Activated T-cell treated with anti-CD3 and anti-CD28 coated beads for 1 hour (primary cell): ENCODE measurements around the gene TSPEAR.
"Not testable (repeated sequence)": the region's sequence is repeated elsewhere in the genome, so short reads cannot be mapped to it uniquely, and the experiment has no call there.

Experiments
- DNase-seq: peaks from one replicate; pipeline ENCODE4 v3.0.0-alpha.2; 2020; ENCODE audit warnings: low read depth

TSPEAR gene

GRCh38 chr21:44650973-44651675, 60.2 kb downstream of the TSPEAR start:
- DNase-seq = no peak

GRCh38 chr21:44650265-44650972, 61.0 kb downstream of the TSPEAR start:
- no peak for DNase-seq

- no peak for DNase-seq
These were observed 61.8 kb downstream of the TSPEAR start for GRCh38 chr21:44649521-44650100.

- no peak for DNase-seq
These were observed 62.6 kb downstream of the TSPEAR start for GRCh38 chr21:44648557-44649311.

GRCh38 chr21:44647222-44647552, 64.2 kb downstream of the TSPEAR start:
- DNase-seq = no peak

GRCh38 chr21:44646366-44647221, 64.8 kb downstream of the TSPEAR start, which contains the start of gene KRTAP10-11:
Gene KRTAP10-11 (plus strand): TSS chr21:44646414. CDS start chr21:44646459, 45 bp downstream.
- not testable (repeated sequence) for DNase-seq

- no peak for DNase-seq
These were observed 66.5 kb downstream of the TSPEAR start for GRCh38 chr21:44644878-44645277.

- DNase-seq = no peak
These were observed 67.5 kb downstream of the TSPEAR start for GRCh38 chr21:44643741-44644310.

- no peak for DNase-seq
These were observed 70.6 kb downstream of the TSPEAR start for GRCh38 chr21:44640761-44641160.

GRCh38 chr21:44639331-44639655, 72.1 kb downstream of the TSPEAR start:
- DNase-seq = no peak

- DNase-seq = not testable (repeated sequence)
These were observed 72.7 kb downstream of the TSPEAR start for GRCh38 chr21:44638506-44639330.

GRCh38 chr21:44637851-44638348, 73.5 kb downstream of the TSPEAR start:
- DNase-seq = not testable (repeated sequence)

GRCh38 chr21:44637018-44637850, 74.1 kb downstream of the TSPEAR start, which contains the start of gene KRTAP10-10:
Gene KRTAP10-10 (plus strand): TSS chr21:44637356. CDS start chr21:44637418, 62 bp downstream.
- DNase-seq = no peak

- DNase-seq = no peak
These were observed 75.0 kb downstream of the TSPEAR start for GRCh38 chr21:44636209-44637017.

- no peak for DNase-seq
These were observed 79.3 kb downstream of the TSPEAR start for GRCh38 chr21:44632067-44632466.

- DNase-seq = no peak
These were observed 80.9 kb downstream of the TSPEAR start for GRCh38 chr21:44630440-44630839.

GRCh38 chr21:44628707-44629391, 82.5 kb downstream of the TSPEAR start:
- DNase-seq = no peak

- not testable (repeated sequence) for DNase-seq
These were observed 83.5 kb downstream of the TSPEAR start for GRCh38 chr21:44627831-44628233.
